GM21360 (cell line): ENCODE measurements around the gene NLGN1.

Source experiments
- ATAC-seq: cut with Tn5 transposase; IDR thresholded peaks from one replicate; pipeline ENCODE4 v1.9.1; 2021; ENCODE audit warnings: mild to moderate bottlenecking, moderate library complexity; ENCODE audit not compliant: unreplicated experiment

NLGN1 gene

GRCh38 chr3:174132006-174132405 lies 734.5 kb downstream of the NLGN1 start:
- no peak for ATAC-seq

- ATAC-seq: no peak
Measured at GRCh38 chr3:174132421-174133042, 735.0 kb downstream of the NLGN1 start.

GRCh38 chr3:174146008-174146407 lies 748.5 kb downstream of the NLGN1 start:
- ATAC-seq: no peak

DNA sequence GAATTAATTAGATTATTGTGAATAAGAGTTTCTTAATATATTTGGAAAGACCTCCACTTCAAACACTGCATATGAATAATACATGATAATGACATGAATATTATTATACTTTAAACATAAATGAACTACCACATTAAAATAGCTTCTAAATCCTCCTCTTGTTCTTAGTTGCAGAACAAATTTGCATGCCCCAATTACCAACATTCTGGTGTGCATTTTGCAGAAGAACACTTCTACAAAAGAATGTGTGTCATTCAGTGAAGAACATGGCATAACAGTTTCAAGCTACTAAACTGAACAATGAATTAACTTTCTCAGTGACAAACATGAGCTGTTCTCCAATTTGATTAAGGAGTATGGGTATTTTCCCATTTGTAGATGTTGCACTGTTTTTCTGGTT lies 750.3 kb downstream of the NLGN1 start:
- no peak for ATAC-seq

DNA sequence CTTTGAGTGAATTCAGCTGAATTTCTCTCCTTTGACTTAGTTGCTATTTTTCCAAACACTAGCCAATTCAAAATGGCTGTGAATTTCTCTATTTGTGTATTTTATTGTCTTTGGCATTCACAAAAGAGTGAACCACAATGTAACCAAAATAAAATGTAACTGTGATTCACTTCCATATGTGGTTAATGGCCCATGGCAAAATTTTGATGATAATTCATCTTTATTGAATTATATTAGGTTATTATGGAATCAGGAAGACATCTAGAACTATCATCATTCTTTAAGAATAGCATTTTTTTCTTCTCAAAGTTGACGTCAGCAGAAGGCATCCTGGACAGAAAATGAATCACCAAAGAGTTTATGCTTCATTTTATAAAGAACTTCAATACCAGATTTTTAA lies 756.3 kb downstream of the NLGN1 start:
- ATAC-seq: no peak

GRCh38 chr3:174156200-174156599 lies 758.7 kb downstream of the NLGN1 start:
- no peak for ATAC-seq

- no peak for ATAC-seq
Measured at GRCh38 chr3:174158674-174159073, 761.1 kb downstream of the NLGN1 start.

DNA sequence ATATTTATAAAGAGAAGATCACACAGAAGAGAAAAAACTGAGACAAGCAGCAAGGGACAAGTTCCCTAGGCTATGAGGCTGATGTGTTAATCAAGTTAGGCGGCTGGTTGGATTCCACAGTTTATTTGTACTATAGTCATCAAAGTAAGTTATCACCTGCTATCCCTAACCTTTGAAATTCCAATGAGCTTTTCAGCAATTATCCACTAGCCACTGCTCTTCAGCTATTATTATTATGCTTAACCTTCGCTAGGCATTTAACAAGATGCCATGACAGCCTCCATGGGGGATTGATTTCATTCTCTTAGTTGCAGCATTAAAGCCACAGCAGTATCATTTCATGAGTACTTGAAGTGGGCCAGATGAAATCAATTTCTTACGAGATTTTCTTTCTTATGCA lies 762.1 kb downstream of the NLGN1 start:
- ATAC-seq: no peak

- no peak for ATAC-seq
Measured at GRCh38 chr3:174162550-174162949, 765.0 kb downstream of the NLGN1 start.

- ATAC-seq: no peak
Measured at GRCh38 chr3:174168026-174168425, 770.5 kb downstream of the NLGN1 start.

GRCh38 chr3:174168538-174169254 lies 771.2 kb downstream of the NLGN1 start:
- ATAC-seq: no peak

GRCh38 chr3:174169736-174170135 lies 772.2 kb downstream of the NLGN1 start:
- no peak for ATAC-seq

DNA sequence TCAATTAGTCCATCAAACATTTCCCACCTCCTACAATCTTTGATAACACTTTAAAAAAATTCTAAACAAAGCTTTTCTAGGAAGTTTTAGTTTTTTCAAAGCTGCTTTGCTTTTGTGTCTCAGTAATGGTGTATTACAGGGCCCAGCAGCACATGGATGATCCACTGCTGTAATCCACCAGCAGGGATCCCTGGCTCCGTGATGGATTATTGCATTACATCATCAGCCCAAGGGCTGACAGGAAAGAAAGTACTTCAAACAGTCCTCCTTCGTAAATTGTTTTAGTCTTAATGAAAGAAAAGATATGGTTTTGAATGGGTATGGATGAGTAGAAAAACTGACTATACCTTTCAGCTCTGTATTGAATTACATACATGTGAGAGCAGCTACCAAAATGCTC lies 772.7 kb downstream of the NLGN1 start:
- ATAC-seq: no peak

GRCh38 chr3:174186377-174186989 lies 788.9 kb downstream of the NLGN1 start:
- ATAC-seq: no peak

DNA sequence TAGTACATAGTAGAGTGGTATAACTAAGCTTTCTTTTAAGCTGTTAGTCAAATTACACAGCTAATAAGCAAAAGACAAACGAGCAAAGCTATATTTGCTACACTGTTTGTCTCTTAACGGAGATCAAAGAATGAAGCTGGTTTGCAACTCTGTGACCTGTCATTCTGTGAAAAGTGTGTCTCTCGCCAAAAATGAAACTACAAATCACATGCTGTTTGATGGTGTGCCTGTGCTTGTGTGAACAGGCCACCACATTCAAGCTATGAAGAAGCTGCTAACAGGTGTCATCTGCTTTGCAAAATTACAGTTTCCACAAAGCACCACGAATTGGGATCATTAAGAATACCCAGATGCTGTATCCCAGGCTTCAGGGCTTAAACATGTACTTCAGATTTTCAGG lies 793.8 kb downstream of the NLGN1 start:
- peak; percentile 95 for ATAC-seq

DNA sequence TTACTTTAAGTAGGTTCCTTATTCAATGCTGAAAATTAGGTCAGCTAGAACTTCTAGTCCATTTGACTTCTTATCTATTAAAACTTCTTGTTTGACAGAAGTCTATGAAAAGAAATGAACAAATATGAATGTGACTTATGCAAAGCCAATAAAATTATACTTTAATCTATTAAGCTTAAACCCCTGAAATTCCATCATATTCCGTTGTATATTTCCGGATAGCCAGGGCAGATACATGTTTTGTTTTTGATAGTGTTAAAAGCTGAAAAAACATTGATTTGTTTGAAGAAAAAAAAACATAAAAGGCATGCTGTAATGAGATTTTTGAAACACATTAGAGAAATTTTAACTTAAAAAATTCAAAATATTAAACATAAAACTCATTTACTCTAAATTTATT lies 794.4 kb downstream of the NLGN1 start:
- no peak for ATAC-seq

- no peak for ATAC-seq
Measured at GRCh38 chr3:174192471-174192870, 794.9 kb downstream of the NLGN1 start.

GRCh38 chr3:174193604-174194003 lies 796.1 kb downstream of the NLGN1 start:
- ATAC-seq: no peak

DNA sequence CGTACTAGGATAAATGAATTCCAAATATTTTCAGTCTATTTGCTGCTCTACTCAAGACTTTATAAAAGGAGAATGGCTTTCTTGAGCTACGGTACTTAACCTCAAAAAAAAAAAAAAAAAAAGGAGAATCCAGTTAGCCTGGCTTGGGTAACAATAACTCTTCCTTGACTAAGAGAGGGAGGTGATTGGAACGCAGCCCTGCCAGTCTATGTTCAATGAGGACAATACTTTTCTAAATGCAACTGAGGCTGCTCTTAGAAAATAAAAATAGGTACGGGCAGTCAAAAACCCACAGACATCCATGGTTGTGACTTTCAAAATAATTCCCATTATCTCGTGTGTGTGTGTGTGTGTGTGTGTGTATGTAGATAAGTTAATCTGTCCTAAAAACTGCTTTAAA lies 799.9 kb downstream of the NLGN1 start:
- no peak for ATAC-seq

GRCh38 chr3:174198199-174198598 lies 800.7 kb downstream of the NLGN1 start:
- no peak for ATAC-seq

- no peak for ATAC-seq
Measured at GRCh38 chr3:174199696-174200095, 802.2 kb downstream of the NLGN1 start.

DNA sequence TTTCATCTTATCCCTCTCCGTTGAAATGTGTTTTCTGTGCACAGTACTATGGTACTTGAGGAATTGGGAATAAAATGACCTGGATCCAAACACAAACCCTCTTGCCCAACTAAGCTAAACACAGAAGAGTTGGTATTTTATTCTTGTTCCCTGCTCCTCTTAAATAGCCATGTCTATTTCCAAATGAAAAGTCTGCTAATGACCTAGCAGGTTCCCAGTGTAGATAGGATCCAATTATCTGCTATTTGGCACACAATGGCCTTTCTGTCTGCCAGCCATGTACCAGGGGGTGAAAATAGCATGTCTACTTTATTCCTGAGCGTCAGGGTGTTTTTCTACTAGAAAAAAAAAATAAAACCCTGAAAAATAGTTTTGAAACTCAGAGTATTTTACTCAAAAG lies 804.6 kb downstream of the NLGN1 start:
- ATAC-seq: no peak
